Fibroblast of lung (primary cell): ENCODE data around the gene ABR.

Source experiments
- EZH2 ChIP-seq: IDR thresholded peaks from 2 replicates; pipeline ENCODE4 v1.5.1; 2012; ENCODE audit warnings: low read length, control low read depth, mild to moderate bottlenecking; ENCODE audit errors: missing control alignments
- TF ChIP-seq, protein P1 (sequence below), 2 donors: IDR thresholded peaks in 1 of 2; conservative IDR thresholded peaks in 1 of 2; 1 replicate in 1 of 2; 2 replicates in 1 of 2; pipeline ENCODE4 v1.5.1; 2011 to 2012; ENCODE audit warnings: low read length in 2 of 2, control low read depth in 1 of 2, inconsistent platforms in 1 of 2, low read depth in 1 of 2, mild to moderate bottlenecking in 1 of 2

DNA sequence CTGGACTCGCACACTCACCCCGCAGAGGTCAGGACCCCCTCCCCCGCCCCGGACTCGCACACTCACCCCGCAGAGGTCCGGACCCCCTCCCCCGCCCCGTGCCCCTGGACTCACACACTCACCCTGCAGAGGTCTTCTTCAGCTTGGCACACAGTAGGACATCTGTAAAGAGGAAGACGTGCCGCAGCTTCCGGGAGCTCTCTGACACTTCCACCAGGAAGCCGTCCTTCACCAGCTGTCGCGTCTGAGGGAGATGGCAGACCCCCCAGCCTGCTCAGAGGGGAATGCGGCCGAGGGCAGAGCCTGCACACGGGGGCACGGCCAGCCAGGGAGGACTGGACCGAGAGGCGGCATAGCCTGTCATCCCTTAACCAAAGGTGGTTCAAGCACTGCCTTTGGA, 109.9 kb downstream of the ABR start:
- TF ChIP-seq, protein P1, sequence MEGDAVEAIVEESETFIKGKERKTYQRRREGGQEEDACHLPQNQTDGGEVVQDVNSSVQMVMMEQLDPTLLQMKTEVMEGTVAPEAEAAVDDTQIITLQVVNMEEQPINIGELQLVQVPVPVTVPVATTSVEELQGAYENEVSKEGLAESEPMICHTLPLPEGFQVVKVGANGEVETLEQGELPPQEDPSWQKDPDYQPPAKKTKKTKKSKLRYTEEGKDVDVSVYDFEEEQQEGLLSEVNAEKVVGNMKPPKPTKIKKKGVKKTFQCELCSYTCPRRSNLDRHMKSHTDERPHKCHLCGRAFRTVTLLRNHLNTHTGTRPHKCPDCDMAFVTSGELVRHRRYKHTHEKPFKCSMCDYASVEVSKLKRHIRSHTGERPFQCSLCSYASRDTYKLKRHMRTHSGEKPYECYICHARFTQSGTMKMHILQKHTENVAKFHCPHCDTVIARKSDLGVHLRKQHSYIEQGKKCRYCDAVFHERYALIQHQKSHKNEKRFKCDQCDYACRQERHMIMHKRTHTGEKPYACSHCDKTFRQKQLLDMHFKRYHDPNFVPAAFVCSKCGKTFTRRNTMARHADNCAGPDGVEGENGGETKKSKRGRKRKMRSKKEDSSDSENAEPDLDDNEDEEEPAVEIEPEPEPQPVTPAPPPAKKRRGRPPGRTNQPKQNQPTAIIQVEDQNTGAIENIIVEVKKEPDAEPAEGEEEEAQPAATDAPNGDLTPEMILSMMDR (conservative IDR thresholded peaks at IDR 0.05 in 1 of 2, IDR thresholded peaks at IDR 0.05 in 1 of 2; ENCODE audit: low read depth in 1 of 2, low read length in 2 of 2) = no peak
- no peak for TF ChIP-seq EZH2
